GM21576 (cell line): ENCODE measurements around the gene NOC3L.
A peak's percentile ranks its signal among the peaks of the same experiment; 100 is the strongest.
"Not testable (repeated sequence)": the region's sequence is repeated elsewhere in the genome, so short reads cannot be mapped to it uniquely, and the experiment has no call there.

Experiments used
- ATAC-seq: cut with Tn5 transposase; IDR thresholded peaks from one replicate; pipeline ENCODE4 v1.9.1; 2021; ENCODE audit warnings: mild to moderate bottlenecking, moderate library complexity; ENCODE audit not compliant: unreplicated experiment

The NOC3L gene

GRCh38 chr10:94362360-94363250 is at the start of gene NOC3L:
Gene NOC3L (minus strand): TSS chr10:94362939. CDS start chr10:94362838, 101 bp downstream.
- ATAC-seq, result peak; percentile 99

DNA sequence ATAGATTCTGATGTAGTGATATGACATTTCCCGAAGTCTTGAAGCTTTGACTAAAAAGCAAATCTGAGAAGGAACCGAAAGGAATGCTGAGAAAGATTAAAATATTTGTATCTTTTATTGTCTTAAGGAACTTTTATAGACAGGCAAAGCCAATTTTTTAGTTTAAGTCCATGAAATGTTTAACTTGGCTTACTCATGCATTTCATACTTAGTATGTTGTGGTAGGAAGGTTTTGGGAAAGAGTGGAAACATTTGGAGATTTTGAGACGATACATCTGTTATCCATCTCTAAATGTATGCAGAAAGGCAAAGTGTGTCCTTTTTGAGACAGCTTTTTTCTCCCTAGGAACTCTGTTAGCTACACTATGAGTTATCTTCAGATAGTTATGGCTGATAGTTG is 49.7 kb upstream of the NOC3L start:
- ATAC-seq, result no peak

DNA sequence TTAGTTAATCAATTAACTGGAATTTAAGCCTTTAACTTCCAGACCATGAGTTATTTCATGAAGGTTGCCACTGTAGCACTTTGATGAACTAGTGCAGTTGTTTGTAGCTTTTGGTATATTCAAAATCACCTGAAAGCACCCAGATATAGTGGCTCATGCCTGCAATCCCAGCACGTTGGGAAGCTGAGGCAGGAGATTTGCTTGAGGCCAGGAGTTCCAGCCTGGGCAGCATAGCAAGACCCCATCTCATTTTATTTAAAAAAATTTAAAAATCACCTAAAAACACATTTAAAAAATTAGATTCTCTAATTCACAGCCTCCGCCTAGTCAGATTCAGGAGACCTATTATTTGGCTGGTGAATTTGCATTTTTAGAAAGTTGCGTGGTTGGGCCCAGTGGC is 48.6 kb upstream of the NOC3L start:
- ATAC-seq, result no peak

GRCh38 chr10:94409021-94409657 is 46.4 kb upstream of the NOC3L start:
- no peak for ATAC-seq

DNA sequence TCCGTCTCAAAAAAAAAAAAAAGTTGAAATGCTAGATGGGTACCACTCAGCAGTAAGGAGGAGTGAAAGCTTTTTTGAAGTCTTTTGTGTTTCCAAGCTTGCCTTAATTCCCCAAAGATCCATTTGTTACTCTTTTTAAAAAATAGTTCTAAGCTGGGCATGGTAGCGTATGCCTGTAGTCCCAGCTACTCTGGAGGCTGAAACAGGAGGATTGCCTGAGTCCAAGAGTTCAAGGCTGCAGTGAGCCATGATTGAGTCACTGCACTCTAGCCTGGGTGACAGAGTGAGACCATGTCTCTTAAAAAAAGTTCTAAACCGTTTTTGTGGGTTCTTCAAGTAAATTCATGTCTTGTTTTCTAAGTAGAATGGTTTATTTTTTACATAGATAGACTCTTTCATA is 44.9 kb upstream of the NOC3L start:
- no peak for ATAC-seq

DNA sequence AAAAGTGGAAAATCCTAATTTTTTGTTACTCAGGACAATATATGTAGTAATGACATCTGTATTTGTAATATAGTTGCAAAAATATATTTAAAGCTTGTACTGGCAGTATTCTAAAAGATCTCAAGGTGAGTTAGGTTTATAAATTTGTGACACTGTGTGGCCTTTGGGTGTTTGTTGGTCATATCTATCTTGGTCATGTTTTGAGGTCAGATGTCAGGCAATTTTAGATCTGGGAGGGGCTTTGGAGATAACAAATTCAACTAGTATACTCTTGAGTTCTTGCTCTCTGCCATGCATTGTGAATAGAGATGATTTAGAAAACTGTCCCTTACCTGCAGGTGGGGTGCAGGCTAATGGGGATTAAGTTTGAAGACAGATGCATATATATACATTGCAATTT is 42.7 kb upstream of the NOC3L start:
- no peak for ATAC-seq

- ATAC-seq, result peak; percentile 71
These were observed 40.9 kb upstream of the NOC3L start for GRCh38 chr10:94403380-94404213.

DNA sequence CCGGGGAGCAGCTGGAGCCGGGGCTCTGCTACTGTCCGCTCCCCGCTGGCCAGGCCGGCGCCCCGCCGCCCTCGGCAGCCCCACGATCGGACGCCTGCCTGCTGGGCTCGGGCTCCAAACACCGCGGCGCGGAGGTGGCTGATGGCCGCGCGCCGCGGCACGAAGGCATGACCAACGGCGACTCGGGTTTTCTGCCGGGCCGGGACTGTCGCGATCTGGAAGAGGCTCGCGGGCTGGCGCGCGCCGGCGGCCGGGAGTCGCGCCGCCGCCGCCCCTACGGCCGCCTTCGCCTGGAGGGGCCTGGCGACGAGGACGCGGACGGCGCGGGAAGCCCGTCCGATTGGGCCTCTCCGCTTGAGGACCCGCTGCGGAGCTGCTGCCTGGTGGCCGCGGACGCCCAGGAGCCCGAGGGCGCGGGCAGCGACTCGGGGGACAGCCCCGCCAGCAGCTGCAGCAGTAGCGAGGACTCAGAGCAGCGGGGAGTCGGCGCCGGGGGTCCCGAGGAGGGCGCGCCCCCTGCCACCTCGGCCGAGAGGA is 40.2 kb upstream of the NOC3L start:
- ATAC-seq, result peak; percentile 23

GRCh38 chr10:94402204-94402842 is 39.6 kb upstream of the NOC3L start, which contains the start of gene TBC1D12:
Gene TBC1D12 (plus strand): TSS chr10:94402541. CDS start chr10:94402614, 73 bp downstream.
- peak; percentile 61 for ATAC-seq

DNA sequence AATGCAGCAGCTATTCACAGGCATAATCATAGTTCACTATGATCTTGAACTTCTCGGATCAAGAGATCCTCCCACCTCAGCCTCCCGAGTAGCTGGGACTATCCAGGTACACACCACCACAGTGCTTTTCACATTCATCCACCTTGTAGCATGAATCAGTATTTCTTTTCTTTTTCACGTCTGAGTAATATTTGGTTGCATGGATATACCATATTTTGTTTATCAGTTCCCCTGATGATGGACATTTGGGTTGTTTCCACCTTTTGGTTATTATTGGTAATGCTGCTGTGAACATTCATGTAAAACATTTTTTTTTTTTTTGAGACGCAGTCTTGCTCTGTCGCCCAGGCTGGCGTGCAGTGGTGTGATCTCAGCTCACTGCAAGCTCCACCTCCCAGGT is 36.0 kb upstream of the NOC3L start:
- no peak for ATAC-seq

DNA sequence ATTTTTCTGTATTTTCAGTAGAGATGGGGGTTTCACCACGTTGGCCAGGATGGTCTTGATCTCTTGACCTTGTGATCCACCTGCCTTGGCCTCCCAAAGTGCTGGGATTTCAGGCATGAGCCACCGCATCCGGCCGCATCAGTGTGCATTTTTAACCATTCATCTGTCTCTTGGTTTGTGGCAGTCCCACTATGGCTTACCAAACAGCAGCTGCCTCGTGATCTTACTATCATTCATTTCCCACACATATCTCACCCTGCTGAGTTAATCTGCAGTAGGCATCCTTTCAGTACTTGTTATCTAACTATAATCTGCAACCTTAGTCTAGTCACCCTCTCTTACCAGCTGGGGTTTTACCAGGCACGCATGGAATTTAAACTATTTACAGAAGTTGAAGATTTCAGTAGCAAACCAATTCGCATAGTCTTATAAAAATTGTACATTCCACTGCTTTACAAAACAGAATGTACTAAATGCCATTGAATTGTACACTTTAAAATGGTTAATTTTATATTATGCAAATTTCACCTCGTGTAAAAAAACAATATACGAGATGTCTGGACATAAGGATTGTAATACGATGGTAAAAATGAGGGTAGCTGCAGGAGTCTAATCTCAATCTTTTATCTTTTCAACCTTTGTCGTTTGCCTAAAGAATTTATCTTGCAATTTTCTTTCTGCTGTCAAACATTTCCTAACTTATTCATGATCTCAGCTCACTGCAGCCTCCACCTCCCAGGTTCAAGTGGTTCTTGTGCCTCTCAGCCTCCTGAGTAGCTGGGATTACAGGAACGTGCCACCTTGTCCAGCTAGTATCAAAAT is 35.0 kb upstream of the NOC3L start:
- ATAC-seq, result no peak

- not testable (repeated sequence) for ATAC-seq
These were observed 29.4 kb upstream of the NOC3L start for GRCh38 chr10:94392117-94392516.

DNA sequence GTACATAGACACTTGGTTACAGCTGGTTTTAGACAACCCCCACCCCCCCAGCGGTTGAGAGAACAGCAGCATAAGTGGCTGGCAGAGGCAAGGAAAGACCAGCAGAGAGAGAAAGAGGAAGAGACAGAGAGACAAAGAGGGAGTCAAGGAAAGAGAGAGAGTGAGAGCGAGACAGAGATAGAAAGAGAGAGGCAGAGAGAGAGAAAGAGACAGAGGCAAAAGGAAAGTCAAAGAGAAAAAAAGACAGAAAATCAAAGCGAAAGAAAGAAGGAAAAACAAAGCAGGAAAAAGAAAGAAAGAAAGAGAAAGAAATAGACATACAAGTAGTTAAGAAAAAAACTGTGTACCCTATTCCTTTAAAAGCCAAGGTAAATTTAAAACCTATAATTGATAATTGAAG is 23.0 kb upstream of the NOC3L start:
- not testable (repeated sequence) for ATAC-seq

GRCh38 chr10:94383530-94383929 is 20.8 kb upstream of the NOC3L start:
- ATAC-seq, result no peak

DNA sequence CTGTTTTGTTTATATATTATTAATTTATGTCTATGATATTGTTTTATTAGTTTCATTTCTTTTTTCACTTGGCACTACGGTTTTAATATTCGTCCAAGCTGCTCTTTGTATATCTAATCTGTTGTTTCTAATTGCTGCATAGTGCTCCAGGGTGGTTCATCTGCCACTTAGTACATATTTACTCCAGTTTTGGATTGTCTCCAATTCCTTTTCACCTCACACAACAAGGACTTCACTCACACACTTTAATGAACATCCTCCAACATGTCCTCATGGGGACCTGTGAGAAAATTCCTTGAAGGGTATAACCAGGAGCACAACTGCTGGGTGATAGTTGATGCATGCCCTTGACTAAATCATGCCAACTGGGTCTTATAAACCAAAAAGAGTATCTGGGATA is 14.1 kb upstream of the NOC3L start:
- no peak for ATAC-seq

- no peak for ATAC-seq
These were observed 12.6 kb upstream of the NOC3L start for GRCh38 chr10:94375374-94375773.

GRCh38 chr10:94370501-94370900 is 7.8 kb upstream of the NOC3L start:
- no peak for ATAC-seq

DNA sequence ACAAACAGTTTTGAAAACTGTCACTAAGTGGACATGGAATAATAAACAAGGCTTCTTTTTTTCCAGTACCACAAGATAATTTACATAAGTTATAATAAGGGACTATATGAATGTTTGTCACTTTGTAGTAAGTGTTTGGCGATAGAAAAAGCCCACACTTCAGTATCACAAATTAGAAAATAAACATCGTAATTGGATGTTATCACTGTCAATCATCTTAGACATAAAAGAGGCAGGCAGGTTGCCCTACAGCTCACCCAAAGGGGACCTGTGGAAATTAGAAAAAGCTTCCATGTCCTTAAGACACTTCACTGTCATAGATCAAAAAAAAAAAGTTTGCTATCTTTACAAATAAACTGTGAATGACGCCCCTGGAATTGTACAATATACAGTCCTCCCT is 3.6 kb upstream of the NOC3L start:
- ATAC-seq, result no peak

DNA sequence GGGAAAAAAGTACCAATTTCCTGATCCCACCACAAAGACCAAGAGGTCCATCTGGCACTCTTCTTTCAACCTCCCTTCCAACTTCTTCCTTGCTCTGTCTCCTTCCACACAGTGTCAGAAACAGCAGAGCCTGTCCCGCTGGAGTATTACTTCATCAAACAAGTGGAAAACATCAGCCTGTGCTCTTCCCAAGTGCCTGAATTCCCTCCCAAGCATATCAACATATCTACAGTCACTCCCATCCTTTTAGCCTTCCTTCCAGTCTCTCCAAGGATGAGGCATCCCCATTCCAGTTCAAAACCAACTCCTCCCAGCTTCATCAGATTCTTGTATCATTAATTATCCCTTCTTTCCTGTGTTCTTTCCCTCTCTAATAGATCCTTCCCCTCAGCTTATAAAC is 1.7 kb upstream of the NOC3L start:
- no peak for ATAC-seq

- peak; percentile 24 for ATAC-seq
These were observed 469 bp upstream of the NOC3L start for GRCh38 chr10:94363251-94363565.
